ENCODE results near the gene TSPAN1.
A peak's percentile ranks its signal among the peaks of the same experiment; 100 is the strongest.

Gene TSPAN1

DNA sequence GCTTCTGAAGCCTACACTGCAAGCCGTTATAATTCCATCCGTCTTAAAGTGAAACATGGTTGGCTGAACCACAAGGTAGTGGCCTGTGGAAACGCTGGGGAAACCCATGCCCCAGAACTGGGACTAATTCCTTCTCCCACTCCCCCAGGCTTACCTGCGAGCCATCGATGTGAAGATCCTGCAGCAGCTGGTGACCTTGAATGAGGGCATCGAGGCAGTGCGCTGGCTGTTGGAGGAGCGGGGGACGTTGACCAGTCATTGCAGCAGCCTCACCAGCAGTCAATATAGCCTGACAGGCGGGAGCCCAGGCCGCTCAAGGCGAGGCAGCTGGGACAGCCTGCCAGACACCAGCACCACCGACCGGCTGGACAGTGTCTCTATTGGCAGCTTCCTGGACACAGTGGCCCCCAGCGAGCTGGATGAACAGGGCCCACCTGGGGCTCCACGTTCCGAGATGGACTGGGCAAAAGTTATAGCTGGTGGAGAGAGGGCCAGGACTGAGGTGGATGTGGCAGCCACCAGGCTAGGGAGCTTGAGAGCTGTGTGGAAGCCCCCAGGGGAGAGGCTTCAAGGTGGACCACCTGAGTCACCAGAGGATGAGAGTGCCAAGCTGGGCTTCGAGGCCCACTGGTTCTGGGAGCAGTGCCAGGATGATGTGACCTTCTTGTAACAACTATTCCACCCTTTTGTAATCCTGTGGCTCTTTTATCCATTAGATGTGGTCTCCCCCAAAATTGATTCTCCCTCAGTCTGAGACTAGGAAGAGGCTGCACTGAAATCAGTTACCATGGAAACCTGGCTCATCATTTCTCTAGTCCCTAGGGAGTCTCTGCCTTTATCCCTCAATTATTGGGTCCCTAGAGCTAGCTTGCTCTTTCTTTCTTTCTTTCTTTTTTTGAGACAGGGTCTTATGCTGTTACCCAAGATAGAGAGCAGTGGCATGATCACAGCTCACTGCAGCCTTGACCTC is 44.9 kb downstream of the TSPAN1 start:
- no peak for TF ChIP-seq NFIC (IDR thresholded peaks at IDR 0.05)
- TF ChIP-seq, protein P1, sequence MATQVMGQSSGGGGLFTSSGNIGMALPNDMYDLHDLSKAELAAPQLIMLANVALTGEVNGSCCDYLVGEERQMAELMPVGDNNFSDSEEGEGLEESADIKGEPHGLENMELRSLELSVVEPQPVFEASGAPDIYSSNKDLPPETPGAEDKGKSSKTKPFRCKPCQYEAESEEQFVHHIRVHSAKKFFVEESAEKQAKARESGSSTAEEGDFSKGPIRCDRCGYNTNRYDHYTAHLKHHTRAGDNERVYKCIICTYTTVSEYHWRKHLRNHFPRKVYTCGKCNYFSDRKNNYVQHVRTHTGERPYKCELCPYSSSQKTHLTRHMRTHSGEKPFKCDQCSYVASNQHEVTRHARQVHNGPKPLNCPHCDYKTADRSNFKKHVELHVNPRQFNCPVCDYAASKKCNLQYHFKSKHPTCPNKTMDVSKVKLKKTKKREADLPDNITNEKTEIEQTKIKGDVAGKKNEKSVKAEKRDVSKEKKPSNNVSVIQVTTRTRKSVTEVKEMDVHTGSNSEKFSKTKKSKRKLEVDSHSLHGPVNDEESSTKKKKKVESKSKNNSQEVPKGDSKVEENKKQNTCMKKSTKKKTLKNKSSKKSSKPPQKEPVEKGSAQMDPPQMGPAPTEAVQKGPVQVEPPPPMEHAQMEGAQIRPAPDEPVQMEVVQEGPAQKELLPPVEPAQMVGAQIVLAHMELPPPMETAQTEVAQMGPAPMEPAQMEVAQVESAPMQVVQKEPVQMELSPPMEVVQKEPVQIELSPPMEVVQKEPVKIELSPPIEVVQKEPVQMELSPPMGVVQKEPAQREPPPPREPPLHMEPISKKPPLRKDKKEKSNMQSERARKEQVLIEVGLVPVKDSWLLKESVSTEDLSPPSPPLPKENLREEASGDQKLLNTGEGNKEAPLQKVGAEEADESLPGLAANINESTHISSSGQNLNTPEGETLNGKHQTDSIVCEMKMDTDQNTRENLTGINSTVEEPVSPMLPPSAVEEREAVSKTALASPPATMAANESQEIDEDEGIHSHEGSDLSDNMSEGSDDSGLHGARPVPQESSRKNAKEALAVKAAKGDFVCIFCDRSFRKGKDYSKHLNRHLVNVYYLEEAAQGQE (IDR thresholded peaks at IDR 0.05; ENCODE audit: low read depth), result no peak
- TF ChIP-seq YY1 (IDR thresholded peaks at IDR 0.05; ENCODE audit: low read depth), result no peak
- no peak for TF ChIP-seq TAF1 (IDR thresholded peaks at IDR 0.05; ENCODE audit: low read depth)
- TF ChIP-seq, protein P2, sequence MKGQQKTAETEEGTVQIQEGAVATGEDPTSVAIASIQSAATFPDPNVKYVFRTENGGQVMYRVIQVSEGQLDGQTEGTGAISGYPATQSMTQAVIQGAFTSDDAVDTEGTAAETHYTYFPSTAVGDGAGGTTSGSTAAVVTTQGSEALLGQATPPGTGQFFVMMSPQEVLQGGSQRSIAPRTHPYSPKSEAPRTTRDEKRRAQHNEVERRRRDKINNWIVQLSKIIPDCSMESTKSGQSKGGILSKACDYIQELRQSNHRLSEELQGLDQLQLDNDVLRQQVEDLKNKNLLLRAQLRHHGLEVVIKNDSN (IDR thresholded peaks at IDR 0.05), result no peak
- TF ChIP-seq EGR1 (IDR thresholded peaks at IDR 0.05), result no peak

DNA sequence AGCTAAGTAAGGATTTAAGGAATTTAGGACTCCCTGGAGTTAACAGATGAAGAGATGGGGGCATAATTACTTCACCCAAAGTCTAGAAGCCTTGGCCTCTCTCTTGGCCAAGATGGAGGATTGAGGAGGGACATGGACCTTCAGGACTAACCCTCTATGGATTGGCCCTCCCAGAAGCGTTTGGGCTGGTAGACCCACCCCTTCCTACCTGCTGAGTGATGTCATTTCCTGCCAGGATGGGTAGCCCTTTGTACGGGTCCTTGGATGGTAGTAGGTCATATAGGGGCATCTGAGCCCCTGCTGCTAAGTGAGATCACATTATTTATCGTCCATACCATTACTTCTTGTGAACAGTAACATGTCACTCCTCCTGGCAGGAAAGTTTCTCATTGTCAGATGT is 45.9 kb downstream of the TSPAN1 start:
- TF ChIP-seq CEBPB (IDR thresholded peaks at IDR 0.05) (no peak), FOXM1 (IDR thresholded peaks at IDR 0.05; ENCODE audit: borderline replicate concordance, low read depth) (no peak), TAF1 (IDR thresholded peaks at IDR 0.05; ENCODE audit: low read depth) (no peak), RAD21 (IDR thresholded peaks at IDR 0.05; ENCODE audit: low read depth) (no peak), CREB1 (IDR thresholded peaks at IDR 0.05; ENCODE audit: low read depth) (no peak), EP300 (IDR thresholded peaks at IDR 0.05; ENCODE audit: borderline replicate concordance) (no peak), YY1 (IDR thresholded peaks at IDR 0.05; ENCODE audit: low read depth) (no peak), EGR1 (IDR thresholded peaks at IDR 0.05) (no peak), TEAD4 (IDR thresholded peaks at IDR 0.05) (no peak), ZBTB7A (IDR thresholded peaks at IDR 0.05; ENCODE audit: low read depth) (no peak), TCF12 (IDR thresholded peaks at IDR 0.05; ENCODE audit: low read depth) (no peak), NFIC (IDR thresholded peaks at IDR 0.05) (no peak)
- TF ChIP-seq, protein P1 (IDR thresholded peaks at IDR 0.05; ENCODE audit: low read depth), result no peak
- TF ChIP-seq, protein P3, sequence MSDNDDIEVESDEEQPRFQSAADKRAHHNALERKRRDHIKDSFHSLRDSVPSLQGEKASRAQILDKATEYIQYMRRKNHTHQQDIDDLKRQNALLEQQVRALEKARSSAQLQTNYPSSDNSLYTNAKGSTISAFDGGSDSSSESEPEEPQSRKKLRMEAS (IDR thresholded peaks at IDR 0.05), result no peak
- TF ChIP-seq, protein P2 (IDR thresholded peaks at IDR 0.05), result no peak

DNA sequence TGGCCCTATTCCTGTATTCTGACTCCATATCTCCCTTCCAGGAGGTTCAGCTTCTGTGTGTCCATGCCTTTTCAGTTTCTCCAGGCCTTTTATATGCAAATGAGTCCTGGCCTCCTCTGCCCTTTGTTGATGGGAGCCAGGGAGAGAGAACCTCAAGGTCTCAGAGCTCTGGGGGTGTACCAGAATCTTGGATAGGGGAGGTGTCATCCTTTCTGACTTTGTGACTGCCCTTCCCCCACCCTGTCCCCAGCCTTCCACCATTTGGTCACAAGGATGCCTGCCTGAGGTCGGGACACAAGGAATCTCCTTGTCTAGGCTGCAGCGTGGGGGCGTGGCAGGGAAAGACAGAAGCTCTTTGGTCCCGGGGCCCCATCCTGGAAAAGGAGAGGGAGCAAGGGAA is 46.9 kb downstream of the TSPAN1 start:
- TF ChIP-seq, protein P2 (IDR thresholded peaks at IDR 0.05), result no peak
- TF ChIP-seq ZBTB7A (IDR thresholded peaks at IDR 0.05; ENCODE audit: low read depth), result no peak
- no peak for TF ChIP-seq YY1 (IDR thresholded peaks at IDR 0.05; ENCODE audit: low read depth)
- TF ChIP-seq, protein P3 (IDR thresholded peaks at IDR 0.05), result no peak
- TF ChIP-seq CEBPB (IDR thresholded peaks at IDR 0.05), result no peak
- TF ChIP-seq FOXM1 (IDR thresholded peaks at IDR 0.05; ENCODE audit: borderline replicate concordance, low read depth), result no peak
- no peak for TF ChIP-seq TEAD4 (IDR thresholded peaks at IDR 0.05)
- no peak for TF ChIP-seq CREB1 (IDR thresholded peaks at IDR 0.05; ENCODE audit: low read depth)

DNA sequence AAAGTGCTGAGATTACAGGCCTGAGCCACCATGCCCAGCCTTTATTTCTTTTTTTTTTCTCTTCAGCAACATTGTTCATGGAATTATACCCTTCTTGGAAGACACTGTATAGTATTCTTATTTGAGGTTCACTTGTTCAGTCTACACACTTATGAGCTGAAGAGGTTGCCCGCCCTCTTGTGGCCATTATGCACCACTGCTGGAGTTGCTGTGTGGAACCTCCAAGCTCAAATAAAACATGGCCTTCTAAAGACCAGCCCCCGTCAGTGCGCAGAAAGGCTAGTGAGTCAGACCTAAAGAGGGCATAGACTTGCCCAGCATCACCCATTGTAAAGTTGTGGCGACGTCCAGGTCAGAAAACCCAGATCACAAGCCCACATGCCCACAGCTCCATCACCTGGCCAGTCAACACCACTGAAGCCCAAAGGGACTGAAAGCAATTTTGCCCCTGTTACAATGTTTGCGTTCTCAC is 48.6 kb downstream of the TSPAN1 start:
- TF ChIP-seq, protein P2 (IDR thresholded peaks at IDR 0.05), result no peak
- TF ChIP-seq TCF12 (IDR thresholded peaks at IDR 0.05; ENCODE audit: low read depth), result no peak; the same call in 1 of the 2 replicates
- TF ChIP-seq TAF1 (IDR thresholded peaks at IDR 0.05; ENCODE audit: low read depth), result no peak
- TF ChIP-seq FOXM1 (IDR thresholded peaks at IDR 0.05; ENCODE audit: borderline replicate concordance, low read depth), result no peak
- no peak for TF ChIP-seq CREB1 (IDR thresholded peaks at IDR 0.05; ENCODE audit: low read depth)
- no peak for TF ChIP-seq EGR1 (IDR thresholded peaks at IDR 0.05)
- TF ChIP-seq NFIC (IDR thresholded peaks at IDR 0.05), result no peak
- peak; percentile 95 for TF ChIP-seq RAD21 (IDR thresholded peaks at IDR 0.05; ENCODE audit: low read depth)
- TF ChIP-seq YY1 (IDR thresholded peaks at IDR 0.05; ENCODE audit: low read depth), result peak; percentile 28; the same call in 1 of the 2 replicates
- no peak for TF ChIP-seq ZBTB7A (IDR thresholded peaks at IDR 0.05; ENCODE audit: low read depth)
- TF ChIP-seq, protein P3 (IDR thresholded peaks at IDR 0.05), result no peak
- no peak for TF ChIP-seq CEBPB (IDR thresholded peaks at IDR 0.05)
